PC-3 (cell line): ENCODE results near the gene ALOXE3. TPM values are rescaled to one million over a fixed set of nuclear protein-coding genes. Genes with fewer than 3 reads are reported as not detected.
"Not testable (repeated sequence)": the region's sequence is repeated elsewhere in the genome, so short reads cannot be mapped to it uniquely, and the experiment has no call there.

ENCODE experiments used
- ATAC-seq: fragments of 200-7000 bp; cut with Tn5 transposase; 2 replicates; pipeline ENCODE4 v1.9.1; 2020; ENCODE audit warnings: mild to moderate bottlenecking, moderate library complexity
- BruUV-seq: library from RNA; stranded (reverse); fragments of 400-500 nt; replicated peaks from 2 replicates; lab custom pipeline; 2021; lab: Mats Ljungman, UMichigan
- CTCF ChIA-PET: fragments of 300-600 bp; sonication (Branson Sonifier 250); formaldehyde crosslinking; loops from one replicate; lab custom pipeline; 2022; ENCODE audit warnings: antibody characterized with exemption; lab: Charles Lee
- POLR2A ChIA-PET: fragments of 300-600 bp; sonication (Branson Sonifier 250); formaldehyde crosslinking; loops from one replicate; lab custom pipeline; 2022; ENCODE audit warnings: antibody characterized with exemption; ENCODE audit not compliant: unreplicated experiment; lab: Charles Lee
- DNase-seq: peaks from one replicate; pipeline ENCODE4 v3.0.0-alpha.2; 2015
- H2AFZ ChIP-seq: fragments of 300-600 bp; sonication (generic); 2 replicates; pipeline ENCODE4 v1.6.0; 2016; ENCODE audit warnings: antibody characterized with exemption, low read length
- H3F3A ChIP-seq: fragments of 300-600 bp; sonication (generic); one replicate; pipeline ENCODE4 v1.6.0; 2017; ENCODE audit warnings: antibody characterized with exemption, low read length, control low read depth, mild to moderate bottlenecking; ENCODE audit not compliant: unreplicated experiment
- H3K27ac ChIP-seq: fragments of 300-600 bp; sonication (generic); 2 replicates; pipeline ENCODE4 v1.5.1; 2016; ENCODE audit warnings: mild to moderate bottlenecking, low read length
- H3K27me3 ChIP-seq: fragments of 300-600 bp; sonication (generic); 2 replicates; pipeline ENCODE4 v1.6.1; 2016; ENCODE audit warnings: low read length, mixed read lengths
- H3K36me3 ChIP-seq: fragments of 300-600 bp; sonication (generic); 2 replicates; pipeline ENCODE4 v1.6.1; 2016; ENCODE audit warnings: low read depth, mixed run types, low read length, mixed read lengths
- H3K4me1 ChIP-seq: fragments of 300-600 bp; sonication (generic); 2 replicates; pipeline ENCODE4 v1.5.1; 2016; ENCODE audit warnings: low read length; ENCODE audit not compliant: insufficient read depth
- H3K4me2 ChIP-seq: fragments of 300-600 bp; sonication (generic); 2 replicates; pipeline ENCODE4 v1.6.0; 2016; ENCODE audit warnings: low read length
- H3K4me3 ChIP-seq: fragments of 300-600 bp; sonication (generic); 2 replicates; pipeline ENCODE4 v1.5.1; 2016; ENCODE audit warnings: mild to moderate bottlenecking, low read length, mixed read lengths
- H3K79me2 ChIP-seq: fragments of 300-600 bp; sonication (generic); 2 replicates; pipeline ENCODE4 v1.6.1; 2017; ENCODE audit warnings: low read length, mixed read lengths
- H3K9ac ChIP-seq: fragments of 300-600 bp; sonication (generic); 2 replicates; pipeline ENCODE4 v1.6.0; 2016; ENCODE audit warnings: mild to moderate bottlenecking, low read length
- H3K9me2 ChIP-seq: fragments of 300-600 bp; sonication (generic); replicated peaks from 2 replicates; pipeline ENCODE4 v1.6.1; 2016; ENCODE audit warnings: mixed run types, low read length, mixed read lengths
- H3K9me3 ChIP-seq: fragments of 300-600 bp; sonication (generic); 2 replicates; pipeline ENCODE4 v1.6.1; 2016; ENCODE audit warnings: low read length, mixed read lengths
- H4K20me1 ChIP-seq: fragments of 300-600 bp; sonication (generic); 2 replicates; pipeline ENCODE4 v1.6.1; 2016; ENCODE audit warnings: low read length, mixed read lengths
- EZH2 ChIP-seq: fragments of 300-600 bp; sonication (generic); IDR thresholded peaks from one replicate; pipeline ENCODE4 v1.6.1; 2017; ENCODE audit warnings: antibody characterized with exemption, mild to moderate bottlenecking, low read length; ENCODE audit not compliant: unreplicated experiment
- EZH2phosphoT487 ChIP-seq: fragments of 300-600 bp; sonication (generic); IDR thresholded peaks from 2 replicates; pipeline ENCODE4 v1.6.1; 2018; ENCODE audit warnings: mild to moderate bottlenecking, antibody characterized with exemption, low read length, borderline replicate concordance
- intact Hi-C: fragments of 100-400 bp; cut with micrococcal nuclease; formaldehyde crosslinking; loops from 2 replicates; pipeline ENCODE4 v1.9.0; 2023
- total RNA-seq: library from RNA; depleted of rRNA; stranded (reverse); fragments of >200 nt; gene quantifications from 2 replicates; pipeline ENCODE4 v1.2.3, GENCODE V29; 2014
- TF ChIP-seq, protein P1 (sequence below): fragments of 300-600 bp; sonication (generic); conservative IDR thresholded peaks from 2 replicates; pipeline ENCODE4 v1.5.1; 2017; ENCODE audit warnings: antibody characterized with exemption, low read depth, mild to moderate bottlenecking, low read length

Gene ALOXE3
- total RNA-seq, 1 experiment from 2014 or later = 1.4 TPM

GRCh38 chr17:8080208-8080798 lies 38.0 kb downstream of the ALOXE3 start:
- H3K79me2 ChIP-seq = no peaks in the 10 kb centered on the region
- H3K27ac ChIP-seq = no peak overlapping the region
- ChIA-PET CTCF (interaction anchor here (0.6 kb wide), 1 partner anchor 32 kb away, joined by 4 read pairs; no protein-coding TSS in a partner anchor), POLR2A (no interaction called here)
- no peaks in the 10 kb centered on the region for H3K9me2 ChIP-seq
- peak overlapping the region; percentile 95 for H2AFZ ChIP-seq
- H3K9me3 ChIP-seq = no peaks in the 10 kb centered on the region
- no peaks in the 10 kb centered on the region for H4K20me1 ChIP-seq
- H3F3A ChIP-seq = no peaks in the 10 kb centered on the region
- ATAC-seq (no peak), DNase-seq (no peak)
- TF ChIP-seq EZH2 (no peak), EZH2phosphoT487 (no peak)
- TF ChIP-seq, protein P1, sequence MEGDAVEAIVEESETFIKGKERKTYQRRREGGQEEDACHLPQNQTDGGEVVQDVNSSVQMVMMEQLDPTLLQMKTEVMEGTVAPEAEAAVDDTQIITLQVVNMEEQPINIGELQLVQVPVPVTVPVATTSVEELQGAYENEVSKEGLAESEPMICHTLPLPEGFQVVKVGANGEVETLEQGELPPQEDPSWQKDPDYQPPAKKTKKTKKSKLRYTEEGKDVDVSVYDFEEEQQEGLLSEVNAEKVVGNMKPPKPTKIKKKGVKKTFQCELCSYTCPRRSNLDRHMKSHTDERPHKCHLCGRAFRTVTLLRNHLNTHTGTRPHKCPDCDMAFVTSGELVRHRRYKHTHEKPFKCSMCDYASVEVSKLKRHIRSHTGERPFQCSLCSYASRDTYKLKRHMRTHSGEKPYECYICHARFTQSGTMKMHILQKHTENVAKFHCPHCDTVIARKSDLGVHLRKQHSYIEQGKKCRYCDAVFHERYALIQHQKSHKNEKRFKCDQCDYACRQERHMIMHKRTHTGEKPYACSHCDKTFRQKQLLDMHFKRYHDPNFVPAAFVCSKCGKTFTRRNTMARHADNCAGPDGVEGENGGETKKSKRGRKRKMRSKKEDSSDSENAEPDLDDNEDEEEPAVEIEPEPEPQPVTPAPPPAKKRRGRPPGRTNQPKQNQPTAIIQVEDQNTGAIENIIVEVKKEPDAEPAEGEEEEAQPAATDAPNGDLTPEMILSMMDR = no peak
- intact Hi-C loops = no loop called here
- peaks cover 5% of the 10 kb centered on the region; the same call in 1 of the 2 replicates for H3K4me1 ChIP-seq
- H3K4me2 ChIP-seq = peak overlapping the region; percentile 86
- no TSS peak for BruUV-seq
- H3K27me3 ChIP-seq = no peaks in the 10 kb centered on the region
- peak overlapping the region; percentile 71 for H3K4me3 ChIP-seq
- no peaks in the 10 kb centered on the region for H3K36me3 ChIP-seq
- no peak overlapping the region for H3K9ac ChIP-seq

GRCh38 chr17:8079291-8080207 lies 38.8 kb downstream of the ALOXE3 start:
- Histone ChIP-seq H3K9me2 (no peaks in the 10 kb centered on the region), H3K4me3 (peak overlapping the region; percentile 71), H2AFZ (peak overlapping the region; percentile 95), H3K4me2 (peak overlapping the region; percentile 86), H3K79me2 (no peaks in the 10 kb centered on the region), H4K20me1 (no peaks in the 10 kb centered on the region), H3K27me3 (peaks cover 2% of the 10 kb centered on the region), H3K36me3 (no peaks in the 10 kb centered on the region), H3F3A (no peaks in the 10 kb centered on the region), H3K9ac (peak overlapping the region; percentile 41), H3K4me1 (peaks cover 5% of the 10 kb centered on the region; the same call in 1 of the 2 replicates), H3K27ac (no peak overlapping the region), H3K9me3 (no peaks in the 10 kb centered on the region)
- TF ChIP-seq EZH2phosphoT487 (no peak), EZH2 (no peak)
- TF ChIP-seq, protein P1 = peak; percentile 71
- no TSS peak for BruUV-seq
- ChIA-PET POLR2A (no interaction called here), CTCF (interaction anchor here (0.7 to 1.0 kb wide), 2 partner anchors 13 to 17 kb away, joined by 4 to 5 read pairs; no protein-coding TSS in a partner anchor)
- intact Hi-C loops = no loop called here
- ATAC-seq (peak; percentile 81), DNase-seq (peak; percentile 69)

GRCh38 chr17:8077939-8078338 lies 40.4 kb downstream of the ALOXE3 start:
- H3K4me1 ChIP-seq, H3K9me3 ChIP-seq, H3K27ac ChIP-seq, BruUV-seq, ATAC-seq, H3K9me2 ChIP-seq, CTCF ChIA-PET, POLR2A ChIA-PET, H3K4me3 ChIP-seq, H3F3A ChIP-seq, H4K20me1 ChIP-seq, H2AFZ ChIP-seq, H3K4me2 ChIP-seq, DNase-seq, H3K36me3 ChIP-seq, intact Hi-C loops, H3K9ac ChIP-seq, H3K79me2 ChIP-seq: not testable (repeated sequence)
- H3K27me3 ChIP-seq = peaks cover 14% of the 10 kb centered on the region
